CD14-positive monocyte (primary cell): ENCODE data around the gene LYSET. TPM values are rescaled to one million over a fixed set of nuclear protein-coding genes. Genes with fewer than 3 reads are reported as not detected.

Source experiments
- DNase-seq, 3 donors: peaks; one replicate each; pipeline ENCODE4 v3.0.0-alpha.2; 2011 to 2022
- H2AFZ ChIP-seq: 2 replicates; pipeline ENCODE4 v1.6.0; 2012; ENCODE audit warnings: mild to moderate bottlenecking, low read depth, low read length, inconsistent platforms; ENCODE audit not compliant: insufficient read depth, poor library complexity, severe bottlenecking
- H3K27ac ChIP-seq, 2 donors: 1 replicate in 1 of 2; 2 replicates in 1 of 2; pipeline ENCODE4 v1.5.1; 2012 to 2013; ENCODE audit warnings: low read length in 2 of 2, control low read depth in 1 of 2, inconsistent platforms in 1 of 2, low read depth in 1 of 2, mild to moderate bottlenecking in 1 of 2
- H3K27me3 ChIP-seq, 2 donors: one replicate each; pipeline versions ENCODE4 v1.6.0 to v1.6.1; 2011 to 2013; ENCODE audit warnings: low read length in 2 of 2; ENCODE audit not compliant: control insufficient read depth in 2 of 2, insufficient read depth in 2 of 2
- H3K36me3 ChIP-seq, 2 donors: replicated peaks in 1 of 2; 1 replicate in 1 of 2; 2 replicates in 1 of 2; pipeline versions ENCODE4 v1.5.1 to v1.6.1; 2012 to 2013; ENCODE audit warnings: low read length in 2 of 2, control low read depth in 1 of 2, inconsistent platforms in 1 of 2, mild to moderate bottlenecking in 1 of 2; ENCODE audit not compliant: insufficient read depth in 2 of 2, control insufficient read depth in 1 of 2
- H3K4me1 ChIP-seq, 2 donors: 1 replicate in 1 of 2; 2 replicates in 1 of 2; pipeline versions ENCODE4 v1.5.1 to v1.6.1; 2012 to 2013; ENCODE audit warnings: low read length in 2 of 2, control low read depth in 1 of 2, inconsistent platforms in 1 of 2, mild to moderate bottlenecking in 1 of 2, moderate library complexity in 1 of 2; ENCODE audit not compliant: insufficient read depth in 2 of 2, control insufficient read depth in 1 of 2
- H3K4me2 ChIP-seq: replicated peaks from 2 replicates; pipeline ENCODE3; 2012; ENCODE audit warnings: low read length, moderate library complexity, mild to moderate bottlenecking; ENCODE audit not compliant: poor library complexity, severe bottlenecking; ENCODE audit errors: extremely low read depth
- H3K4me3 ChIP-seq, 3 experiments: fragments of 200-600 bp in 1 of 3; sonication (generic) in 1 of 3; replicated peaks in 1 of 3; 1 replicate in 2 of 3; 2 replicates in 1 of 3; pipeline ENCODE4 v1.5.1; 2011 to 2013; ENCODE audit warnings: low read length in 3 of 3, mild to moderate bottlenecking in 3 of 3, control low read depth in 2 of 3, low read depth in 2 of 3, inconsistent platforms in 1 of 3, moderate library complexity in 1 of 3
- H3K79me2 ChIP-seq: 2 replicates; pipeline ENCODE4 v1.6.0; 2012; ENCODE audit warnings: mild to moderate bottlenecking, control low read depth, inconsistent platforms, low read length, moderate library complexity; ENCODE audit not compliant: insufficient read depth
- H3K9ac ChIP-seq: 2 replicates; pipeline ENCODE4 v1.6.0; 2017; ENCODE audit warnings: low read length, mild to moderate bottlenecking; ENCODE audit not compliant: insufficient read depth, poor library complexity, severe bottlenecking
- H3K9me3 ChIP-seq, 2 donors: replicated peaks in 1 of 2; 1 replicate in 1 of 2; 2 replicates in 1 of 2; pipeline versions ENCODE4 v1.5.1 to v1.6.1; 2012 to 2013; ENCODE audit warnings: low read length in 2 of 2, control low read depth in 1 of 2; ENCODE audit not compliant: control insufficient read depth in 1 of 2, insufficient read depth in 1 of 2
- H4K20me1 ChIP-seq: 2 replicates; pipeline ENCODE4 v1.6.0; 2012; ENCODE audit warnings: mild to moderate bottlenecking, low read length, control low read depth, moderate library complexity; ENCODE audit not compliant: insufficient read depth
- H3K27ac Mint-ChIP-seq, 7 donors: one replicate each; pipeline ENCODE4 v1.8.0; 2020; ENCODE audit warnings: mild to moderate bottlenecking in 7 of 7, mixed read lengths in 7 of 7, moderate library complexity in 6 of 7, inconsistent platforms in 2 of 7
- H3K27me3 Mint-ChIP-seq, 3 donors: one replicate each; pipeline ENCODE4 v1.8.0; 2021 to 2022; ENCODE audit warnings: low read depth in 3 of 3, mild to moderate bottlenecking in 3 of 3, mixed read lengths in 3 of 3, moderate library complexity in 3 of 3, inconsistent platforms in 1 of 3
- H3K36me3 Mint-ChIP-seq, 2 donors: one replicate each; pipeline ENCODE4 v1.8.0; 2020; ENCODE audit warnings: mixed read lengths in 2 of 2, inconsistent platforms in 1 of 2, mild to moderate bottlenecking in 1 of 2
- H3K4me1 Mint-ChIP-seq: one replicate; pipeline ENCODE4 v1.8.0; 2020; ENCODE audit warnings: mild to moderate bottlenecking, mixed read lengths
- H3K4me3 Mint-ChIP-seq, 2 donors: one replicate each; pipeline ENCODE4 v1.8.0; 2020; ENCODE audit warnings: mild to moderate bottlenecking in 2 of 2, mixed read lengths in 2 of 2, moderate library complexity in 1 of 2
- H3K9me3 Mint-ChIP-seq, 7 donors: one replicate each; pipeline ENCODE4 v1.8.0; 2020 to 2022; ENCODE audit warnings: mixed read lengths in 7 of 7, mild to moderate bottlenecking in 6 of 7, moderate library complexity in 6 of 7, inconsistent platforms in 2 of 7
- CTCF ChIP-seq: fragments of 200-600 bp; IDR thresholded peaks from one replicate; pipeline ENCODE4 v1.8.0; 2022; ENCODE audit warnings: antibody characterized with exemption, mild to moderate bottlenecking
- WGBS: methylation state at CpG from one replicate; pipeline ENCODE4 v1.1.5; 2013; ENCODE audit warnings: missing lambda C conversion rate; ENCODE audit not compliant: insufficient coverage; 5-methylcytosine and 5-hydroxymethylcytosine counted together
- intact Hi-C, 2 donors: fragments of 100-400 bp; cut with micrococcal nuclease; formaldehyde crosslinking; loops; one replicate each; pipeline versions ENCODE4 v1.15.0 to v1.15.1; 2023
- polyA plus RNA-seq, 3 donors: library from polyadenylated mRNA; depleted of rRNA in 1 of 3; unstranded in 2 of 3; stranded (reverse) in 1 of 3; fragments of 300-500 nt in 2 of 3; fragments of >200 nt in 1 of 3; fragmentation: Illumina TruSeq in 2 of 3; gene quantifications; 1 replicate in 2 of 3; 2 replicates in 1 of 3; pipeline ENCODE4 v1.2.3, GENCODE V29; 2012 to 2021

LYSET gene
- polyA plus RNA-seq, 3 donors, result 10.8 to 43.3 (median 36.9) TPM

DNA sequence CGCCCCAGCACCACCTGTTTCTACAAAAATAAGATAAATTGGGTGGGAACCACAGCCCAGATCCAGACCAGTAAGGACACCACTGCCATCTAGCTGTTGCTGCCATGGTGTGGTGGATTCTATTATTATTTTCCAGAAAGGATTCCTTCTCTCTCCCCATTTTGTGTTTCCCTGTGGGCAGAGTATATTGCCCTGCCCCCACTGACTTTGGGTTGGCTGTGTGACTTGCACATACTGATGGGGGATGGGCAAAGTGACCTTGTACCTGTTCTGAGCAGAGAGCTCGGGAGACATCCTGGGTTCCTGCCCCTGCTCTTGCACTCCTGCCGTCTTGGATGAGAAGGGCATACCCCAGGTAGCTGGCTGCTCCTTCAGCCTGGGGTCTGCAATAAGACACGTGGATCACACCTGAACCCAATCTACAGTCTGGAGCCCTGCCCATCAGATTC lies 24.7 kb upstream of the LYSET start:
- Histone ChIP-seq H3K9ac (no peak overlapping the region), H3K4me3 (no peak overlapping the region), H3K27me3 (no peaks in the 10 kb centered on the region), H3K4me1 (no peaks in the 10 kb centered on the region), H3K4me2 (no peak overlapping the region), H2AFZ (no peak overlapping the region), H3K36me3 (no peaks in the 10 kb centered on the region), H4K20me1 (no peaks in the 10 kb centered on the region), H3K9me3 (no peaks in the 10 kb centered on the region), H3K27ac (no peak overlapping the region), H3K79me2 (no peaks in the 10 kb centered on the region)
- no peaks in the 10 kb centered on the region for H3K9me3 Mint-ChIP-seq
- intact Hi-C loops, result no loop called here
- no peaks in the 10 kb centered on the region for H3K36me3 Mint-ChIP-seq
- WGBS, result 87% methylated on average over 3 of the region's 4 CpGs
- H3K4me1 Mint-ChIP-seq, result no peaks in the 10 kb centered on the region
- H3K27me3 Mint-ChIP-seq, result no peaks in the 10 kb centered on the region
- H3K4me3 Mint-ChIP-seq, result no peak overlapping the region
- TF ChIP-seq CTCF, result peak; percentile 27
- DNase-seq, result peak in 1 of 3 donors; percentile 21
- H3K27ac Mint-ChIP-seq, result no peak overlapping the region

DNA sequence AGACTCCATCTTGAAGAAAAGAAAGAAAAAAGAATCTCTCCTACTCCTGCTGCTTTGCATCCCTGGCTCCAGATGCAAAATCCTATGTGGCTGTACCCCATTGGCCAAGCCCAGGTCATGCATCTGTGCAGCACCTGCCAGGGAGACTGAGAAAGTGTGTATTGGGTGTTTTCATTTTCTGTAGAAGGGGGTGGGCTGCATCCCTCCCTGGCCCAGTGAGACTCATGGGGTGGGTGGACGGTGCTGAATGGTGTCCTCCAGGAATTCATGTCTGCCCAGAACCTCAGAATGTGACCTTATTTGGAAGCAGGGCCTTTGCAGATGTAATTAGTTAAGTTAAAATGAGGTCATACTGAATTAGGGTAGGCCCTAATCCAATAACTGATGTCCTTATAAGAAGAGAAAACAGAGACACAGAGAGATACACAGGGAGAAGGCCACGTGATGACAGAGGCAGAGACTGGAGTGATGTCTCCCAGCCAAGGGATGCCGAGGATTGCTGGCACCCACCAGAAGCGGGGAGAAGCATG lies 23.6 kb upstream of the LYSET start:
- H3K4me3 ChIP-seq, result no peak overlapping the region
- no peaks in the 10 kb centered on the region for H3K4me1 Mint-ChIP-seq
- no peaks in the 10 kb centered on the region for H3K9me3 ChIP-seq
- H3K27ac ChIP-seq, result no peak overlapping the region
- no peaks in the 10 kb centered on the region for H3K27me3 ChIP-seq
- H3K4me3 Mint-ChIP-seq, result no peak overlapping the region
- no peaks in the 10 kb centered on the region for H3K79me2 ChIP-seq
- H3K27me3 Mint-ChIP-seq, result no peaks in the 10 kb centered on the region
- H3K27ac Mint-ChIP-seq, result no peak overlapping the region
- TF ChIP-seq CTCF, result no peak
- H3K4me1 ChIP-seq, result no peaks in the 10 kb centered on the region
- no peaks in the 10 kb centered on the region for H4K20me1 ChIP-seq
- no peaks in the 10 kb centered on the region for H3K36me3 ChIP-seq
- 94% methylated on average over 3 of the region's 4 CpGs for WGBS
- intact Hi-C loops, result no loop called here
- H3K4me2 ChIP-seq, result no peak overlapping the region
- H3K9me3 Mint-ChIP-seq, result no peaks in the 10 kb centered on the region
- DNase-seq, result no peak
- H3K9ac ChIP-seq, result no peak overlapping the region
- no peaks in the 10 kb centered on the region for H3K36me3 Mint-ChIP-seq
- H2AFZ ChIP-seq, result no peak overlapping the region
